Neural progenitor cell (in vitro differentiated cells): ENCODE results near the gene HS3ST3B1. TPM values are rescaled to one million over a fixed set of nuclear protein-coding genes. Genes with fewer than 3 reads are reported as not detected.

ENCODE experiments used
- DNase-seq: peaks from one replicate; pipeline ENCODE4 v3.0.0-alpha.2; 2016; ENCODE audit warnings: low spot score
- H2AFZ ChIP-seq: fragments of 200-600 bp; sonication (generic); replicated peaks from 2 replicates; pipeline ENCODE4 v1.6.1; 2016; ENCODE audit warnings: antibody characterized with exemption
- H3F3A ChIP-seq: fragments of 200-600 bp; sonication (generic); 2 replicates; pipeline ENCODE4 v1.6.1; 2016; ENCODE audit warnings: antibody characterized with exemption, low read depth
- H3K27ac ChIP-seq: fragments of 200-600 bp; sonication (generic); 2 replicates; pipeline ENCODE4 v1.5.1; 2016; ENCODE audit warnings: mild to moderate bottlenecking
- H3K27me3 ChIP-seq: fragments of 200-600 bp; sonication (generic); 2 replicates; pipeline ENCODE4 v1.6.1; 2016; ENCODE audit warnings: mild to moderate bottlenecking, moderate library complexity
- H3K36me3 ChIP-seq: fragments of 200-600 bp; sonication (generic); 2 replicates; pipeline ENCODE4 v1.5.1; 2016
- H3K4me1 ChIP-seq: fragments of 200-600 bp; sonication (generic); 2 replicates; pipeline ENCODE4 v1.6.1; 2016; ENCODE audit warnings: mixed run types
- H3K4me2 ChIP-seq: fragments of 200-600 bp; sonication (generic); 2 replicates; pipeline ENCODE4 v1.6.1; 2016
- H3K4me3 ChIP-seq: fragments of 200-600 bp; sonication (generic); 2 replicates; pipeline ENCODE4 v1.5.1; 2016
- H3K79me2 ChIP-seq: fragments of 200-600 bp; sonication (generic); 2 replicates; pipeline ENCODE4 v1.6.1; 2016; ENCODE audit warnings: low read depth
- H3K9ac ChIP-seq: fragments of 200-600 bp; sonication (generic); 2 replicates; pipeline ENCODE4 v1.6.1; 2016
- H3K9me3 ChIP-seq: fragments of 200-600 bp; sonication (generic); 2 replicates; pipeline ENCODE4 v1.5.1; 2016; ENCODE audit warnings: low read depth
- H4K20me1 ChIP-seq: fragments of 200-600 bp; sonication (generic); 2 replicates; pipeline ENCODE4 v1.6.1; 2016; ENCODE audit warnings: low read depth
- H3K27ac Mint-ChIP-seq: 3 replicates; pipeline ENCODE4 v1.8.0; 2021; ENCODE audit warnings: mixed read lengths
- H3K27me3 Mint-ChIP-seq: 2 replicates; pipeline ENCODE4 v1.8.0; 2022; ENCODE audit warnings: low read depth, mild to moderate bottlenecking, inconsistent platforms, moderate library complexity, mixed read lengths; ENCODE audit not compliant: insufficient read depth
- H3K36me3 Mint-ChIP-seq: 3 replicates; pipeline ENCODE4 v1.8.0; 2021; ENCODE audit warnings: mixed read lengths
- H3K4me1 Mint-ChIP-seq: 3 replicates; pipeline ENCODE4 v1.8.0; 2021; ENCODE audit warnings: mixed read lengths
- H3K4me3 Mint-ChIP-seq: 3 replicates; pipeline ENCODE4 v1.8.0; 2021; ENCODE audit warnings: mild to moderate bottlenecking, moderate library complexity, mixed read lengths
- H3K9me3 Mint-ChIP-seq: 3 replicates; pipeline ENCODE4 v1.8.0; 2020; ENCODE audit warnings: mixed read lengths
- EZH2 ChIP-seq: fragments of 200-600 bp; sonication (generic); IDR thresholded peaks from 2 replicates; pipeline ENCODE4 v1.6.1; 2017; ENCODE audit warnings: antibody characterized with exemption, mild to moderate bottlenecking, moderate library complexity
- EZH2phosphoT487 ChIP-seq: fragments of 200-600 bp; sonication (generic); IDR thresholded peaks from 2 replicates; pipeline ENCODE4 v1.6.1; 2017; ENCODE audit warnings: antibody characterized with exemption
- total RNA-seq: library from RNA; depleted of rRNA; stranded (reverse); fragments of >200 nt; gene quantifications from 2 replicates; pipeline ENCODE4 v1.2.3, GENCODE V29; 2015; ENCODE audit warnings: low replicate concordance
- TF ChIP-seq, protein P1 (sequence below): fragments of 200-600 bp; sonication (generic); IDR thresholded peaks from 2 replicates; pipeline ENCODE4 v1.5.1; 2017; ENCODE audit warnings: antibody characterized with exemption, mild to moderate bottlenecking

Gene HS3ST3B1
- total RNA-seq, 1 donor from 2014 or later, result 21.5 TPM

DNA sequence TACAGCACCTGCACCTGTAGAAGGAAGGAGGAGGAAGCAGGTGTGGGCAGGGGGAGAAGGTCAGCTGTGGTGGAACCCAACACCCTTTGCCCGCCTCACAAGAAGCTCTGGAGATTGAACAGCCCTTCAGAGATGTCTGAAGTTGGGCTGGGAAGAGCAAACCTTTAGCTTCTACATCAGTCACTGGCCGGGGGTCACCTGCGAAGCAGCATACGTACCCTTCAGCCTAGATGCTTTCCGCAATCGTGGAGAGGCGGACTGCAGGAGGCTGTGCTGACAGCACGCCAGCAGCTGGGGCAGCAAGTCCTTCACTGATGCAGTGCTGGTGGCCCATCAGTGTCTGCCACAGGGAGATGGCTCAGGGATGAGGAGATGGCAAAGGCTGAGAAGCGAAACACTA, 5.2 kb upstream of the HS3ST3B1 start:
- Mint-ChIP-seq H3K4me1 (peaks cover 29% of the 10 kb centered on the region), H3K4me3 (peak overlapping the region; percentile 37)

DNA sequence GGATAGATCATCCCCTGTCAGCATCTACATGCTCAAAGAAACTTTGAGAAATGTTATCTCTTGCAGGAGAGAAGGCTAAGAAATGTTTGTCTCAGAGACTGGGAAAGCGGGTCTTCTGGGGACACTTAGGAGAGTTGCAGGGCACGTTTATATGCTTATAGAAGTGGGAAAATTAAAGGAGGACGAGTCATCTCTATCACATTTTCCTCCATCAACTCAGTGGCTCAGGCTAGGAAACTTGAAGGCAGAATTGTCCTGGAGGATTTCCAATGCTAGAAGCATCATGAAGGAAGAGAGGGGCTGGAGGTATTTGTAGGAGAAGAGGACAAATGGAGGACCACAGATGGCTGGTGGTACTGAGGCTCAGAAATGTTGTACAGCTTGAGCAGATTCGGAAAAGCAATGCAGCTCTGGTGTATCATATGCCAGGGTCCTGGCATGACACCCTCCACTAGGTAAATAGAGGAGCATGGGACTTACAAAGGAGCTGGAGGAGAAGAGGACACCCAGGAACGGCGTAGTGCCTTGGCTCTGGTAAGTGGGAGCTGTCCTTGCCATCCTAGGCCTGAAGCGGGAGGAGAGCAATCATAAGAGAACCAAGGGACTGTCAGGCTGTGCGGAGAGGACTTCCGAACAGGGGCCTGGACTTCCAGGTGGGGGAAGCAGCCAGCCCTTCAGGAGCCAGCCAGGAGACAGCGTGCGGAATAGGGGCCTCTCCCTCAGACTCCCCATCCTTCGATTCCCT, 4.5 kb upstream of the HS3ST3B1 start:
- no peaks in the 10 kb centered on the region for H3K36me3 ChIP-seq
- H3K27me3 ChIP-seq, result peaks cover 78% of the 10 kb centered on the region
- peaks cover 1% of the 10 kb centered on the region for H3K79me2 ChIP-seq
- H4K20me1 ChIP-seq, result peaks cover 22% of the 10 kb centered on the region
- no peak overlapping the region for H3K9ac ChIP-seq
- H3K9me3 ChIP-seq, result no peaks in the 10 kb centered on the region
- peak overlapping the region; percentile 88 for H3K4me2 ChIP-seq
- DNase-seq, result no peak
- H3K4me3 Mint-ChIP-seq, result peak overlapping the region; percentile 64
- no peak overlapping the region for H3K4me3 ChIP-seq
- H3K27me3 Mint-ChIP-seq, result peaks cover 43% of the 10 kb centered on the region
- no peak overlapping the region for H3K27ac ChIP-seq
- no peak for TF ChIP-seq EZH2
- TF ChIP-seq, protein P1, sequence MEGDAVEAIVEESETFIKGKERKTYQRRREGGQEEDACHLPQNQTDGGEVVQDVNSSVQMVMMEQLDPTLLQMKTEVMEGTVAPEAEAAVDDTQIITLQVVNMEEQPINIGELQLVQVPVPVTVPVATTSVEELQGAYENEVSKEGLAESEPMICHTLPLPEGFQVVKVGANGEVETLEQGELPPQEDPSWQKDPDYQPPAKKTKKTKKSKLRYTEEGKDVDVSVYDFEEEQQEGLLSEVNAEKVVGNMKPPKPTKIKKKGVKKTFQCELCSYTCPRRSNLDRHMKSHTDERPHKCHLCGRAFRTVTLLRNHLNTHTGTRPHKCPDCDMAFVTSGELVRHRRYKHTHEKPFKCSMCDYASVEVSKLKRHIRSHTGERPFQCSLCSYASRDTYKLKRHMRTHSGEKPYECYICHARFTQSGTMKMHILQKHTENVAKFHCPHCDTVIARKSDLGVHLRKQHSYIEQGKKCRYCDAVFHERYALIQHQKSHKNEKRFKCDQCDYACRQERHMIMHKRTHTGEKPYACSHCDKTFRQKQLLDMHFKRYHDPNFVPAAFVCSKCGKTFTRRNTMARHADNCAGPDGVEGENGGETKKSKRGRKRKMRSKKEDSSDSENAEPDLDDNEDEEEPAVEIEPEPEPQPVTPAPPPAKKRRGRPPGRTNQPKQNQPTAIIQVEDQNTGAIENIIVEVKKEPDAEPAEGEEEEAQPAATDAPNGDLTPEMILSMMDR, result no peak
- TF ChIP-seq EZH2phosphoT487, result no peak
- H2AFZ ChIP-seq, result no peak overlapping the region
- H3K4me1 Mint-ChIP-seq, result peaks cover 29% of the 10 kb centered on the region
- H3F3A ChIP-seq, result peaks cover 43% of the 10 kb centered on the region
- H3K27ac Mint-ChIP-seq, result no peak overlapping the region
- no peaks in the 10 kb centered on the region for H3K36me3 Mint-ChIP-seq
- H3K4me1 ChIP-seq, result peaks cover 15% of the 10 kb centered on the region
- no peaks in the 10 kb centered on the region for H3K9me3 Mint-ChIP-seq

More for the DNA sequence above, 5.2 kb upstream of the HS3ST3B1 start:
- Mint-ChIP-seq H3K9me3 (no peaks in the 10 kb centered on the region), H3K27ac (no peak overlapping the region), H3K27me3 (peaks cover 42% of the 10 kb centered on the region), H3K36me3 (no peaks in the 10 kb centered on the region)
- Histone ChIP-seq H3K4me1 (peaks cover 15% of the 10 kb centered on the region), H3K27me3 (peaks cover 78% of the 10 kb centered on the region), H3K79me2 (no peaks in the 10 kb centered on the region), H3K9me3 (no peaks in the 10 kb centered on the region), H4K20me1 (peaks cover 19% of the 10 kb centered on the region), H3K9ac (no peak overlapping the region), H3K27ac (no peak overlapping the region), H3K36me3 (no peaks in the 10 kb centered on the region), H3K4me3 (no peak overlapping the region), H3F3A (peaks cover 43% of the 10 kb centered on the region), H2AFZ (no peak overlapping the region), H3K4me2 (no peak overlapping the region)
- TF ChIP-seq, protein P1, result no peak
- no peak for TF ChIP-seq EZH2phosphoT487
- TF ChIP-seq EZH2, result no peak
- DNase-seq, result no peak

DNA sequence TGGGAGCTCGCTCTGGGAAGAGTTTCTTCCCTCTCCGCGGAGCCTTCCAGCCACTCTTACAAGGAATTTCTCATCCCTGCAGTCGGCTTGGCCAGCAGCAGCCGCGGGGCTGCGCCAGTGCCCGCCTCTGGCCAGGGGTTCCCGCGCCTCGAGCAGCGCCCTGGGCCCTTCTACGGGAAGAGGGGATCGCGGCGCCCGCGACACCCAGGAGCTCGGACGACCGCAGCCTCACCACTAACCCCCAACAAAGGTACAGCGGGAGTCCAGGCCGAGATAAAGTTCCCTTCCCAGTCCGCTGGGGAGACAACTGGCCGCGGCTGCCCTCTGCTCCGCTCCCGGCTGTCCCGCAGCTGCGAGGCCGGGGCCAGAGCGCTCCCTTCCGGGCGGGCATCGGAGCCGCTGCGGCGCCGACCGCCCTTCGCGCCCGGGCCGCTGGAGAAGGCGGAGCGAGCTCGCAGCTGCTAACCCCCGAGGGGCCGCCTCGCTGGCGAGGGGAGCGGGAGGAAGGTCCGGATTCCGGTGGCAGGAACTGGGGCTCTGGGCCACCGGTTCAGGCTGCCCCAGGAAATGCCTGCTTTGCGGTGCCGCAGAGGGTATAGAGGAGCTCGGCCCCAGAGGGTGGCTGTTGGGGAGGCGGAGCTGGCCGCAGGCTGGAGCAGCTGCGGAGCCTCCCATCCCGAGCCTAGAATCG, 3.6 kb upstream of the HS3ST3B1 start:
- Mint-ChIP-seq H3K4me3 (peak overlapping the region; percentile 91), H3K9me3 (no peaks in the 10 kb centered on the region), H3K27ac (no peak overlapping the region), H3K4me1 (peaks cover 29% of the 10 kb centered on the region), H3K27me3 (peaks cover 43% of the 10 kb centered on the region), H3K36me3 (no peaks in the 10 kb centered on the region)
- peaks cover 86% of the 10 kb centered on the region for H3K27me3 ChIP-seq
- H3K9me3 ChIP-seq, result no peaks in the 10 kb centered on the region
- H3K36me3 ChIP-seq, result no peaks in the 10 kb centered on the region
- peak overlapping the region; percentile 52 for H3K4me3 ChIP-seq
- H4K20me1 ChIP-seq, result peaks cover 31% of the 10 kb centered on the region
- DNase-seq, result peak; percentile 86
- H3F3A ChIP-seq, result peaks cover 43% of the 10 kb centered on the region
- H3K79me2 ChIP-seq, result peaks cover 11% of the 10 kb centered on the region
- peak overlapping the region; percentile 90 for H2AFZ ChIP-seq
- no peak overlapping the region for H3K9ac ChIP-seq
- H3K4me1 ChIP-seq, result peaks cover 15% of the 10 kb centered on the region
- TF ChIP-seq EZH2phosphoT487, result peak; percentile 66
- TF ChIP-seq, protein P1, result peak; percentile 62
- TF ChIP-seq EZH2, result peak; percentile 60
- no peak overlapping the region for H3K27ac ChIP-seq
- H3K4me2 ChIP-seq, result peak overlapping the region; percentile 88
